ENCODE results near the gene UNC13D.

UNC13D gene

GRCh38 chr17:75834279-75834920, 9.8 kb downstream of the UNC13D start:
- ATAC-seq (no peak), DNase-seq (no peak)

GRCh38 chr17:75832652-75833400, 11.4 kb downstream of the UNC13D start:
- DNase-seq (peak; percentile 42), ATAC-seq (peak; percentile 31)

- ATAC-seq (peak; percentile 71), DNase-seq (peak; percentile 63)
Observed at GRCh38 chr17:75832164-75832651, 12.0 kb downstream of the UNC13D start.

- DNase-seq (no peak), ATAC-seq (no peak)
Observed at GRCh38 chr17:75831032-75831571, 13.1 kb downstream of the UNC13D start.

GRCh38 chr17:75830164-75831031, 13.8 kb downstream of the UNC13D start:
- ATAC-seq, result no peak
- DNase-seq, result peak; percentile 56

- DNase-seq (no peak), ATAC-seq (no peak)
Observed at GRCh38 chr17:75829747-75830146, 14.5 kb downstream of the UNC13D start.

GRCh38 chr17:75828741-75829140, 15.5 kb downstream of the UNC13D start:
- ATAC-seq (no peak), DNase-seq (no peak)

- ATAC-seq (no peak), DNase-seq (no peak)
Observed at GRCh38 chr17:75828076-75828400, 16.2 kb downstream of the UNC13D start.

- peak; percentile 67 for DNase-seq
- ATAC-seq, result peak; percentile 33
Observed at GRCh38 chr17:75827308-75828075, 16.7 kb downstream of the UNC13D start.

GRCh38 chr17:75826561-75827307, 17.5 kb downstream of the UNC13D start:
- DNase-seq (no peak), ATAC-seq (no peak)

GRCh38 chr17:75825748-75826370, 18.3 kb downstream of the UNC13D start:
- DNase-seq (no peak), ATAC-seq (no peak)

GRCh38 chr17:75825149-75825552, 19.1 kb downstream of the UNC13D start:
- DNase-seq (no peak), ATAC-seq (no peak)

- DNase-seq, result no peak
- ATAC-seq, result no peak
Observed at GRCh38 chr17:75824666-75825065, 19.5 kb downstream of the UNC13D start.

GRCh38 chr17:75824050-75824552, 20.1 kb downstream of the UNC13D start:
- ATAC-seq (no peak), DNase-seq (no peak)

- DNase-seq (no peak), ATAC-seq (no peak)
Observed at GRCh38 chr17:75823257-75824041, 20.8 kb downstream of the UNC13D start.

- ATAC-seq, result no peak
- no peak for DNase-seq
Observed at GRCh38 chr17:75822800-75823166, 21.4 kb downstream of the UNC13D start.

- DNase-seq (no peak), ATAC-seq (no peak)
Observed at GRCh38 chr17:75822119-75822799, 21.9 kb downstream of the UNC13D start.

- ATAC-seq (no peak), DNase-seq (no peak)
Observed at GRCh38 chr17:75821552-75821951, 22.7 kb downstream of the UNC13D start.
